ENCODE data around the gene RAB10.
A peak's percentile ranks its signal among the peaks of the same experiment; 100 is the strongest.
"Not testable (repeated sequence)": the region's sequence is repeated elsewhere in the genome, so short reads cannot be mapped to it uniquely, and the experiment has no call there.

RAB10 gene

DNA sequence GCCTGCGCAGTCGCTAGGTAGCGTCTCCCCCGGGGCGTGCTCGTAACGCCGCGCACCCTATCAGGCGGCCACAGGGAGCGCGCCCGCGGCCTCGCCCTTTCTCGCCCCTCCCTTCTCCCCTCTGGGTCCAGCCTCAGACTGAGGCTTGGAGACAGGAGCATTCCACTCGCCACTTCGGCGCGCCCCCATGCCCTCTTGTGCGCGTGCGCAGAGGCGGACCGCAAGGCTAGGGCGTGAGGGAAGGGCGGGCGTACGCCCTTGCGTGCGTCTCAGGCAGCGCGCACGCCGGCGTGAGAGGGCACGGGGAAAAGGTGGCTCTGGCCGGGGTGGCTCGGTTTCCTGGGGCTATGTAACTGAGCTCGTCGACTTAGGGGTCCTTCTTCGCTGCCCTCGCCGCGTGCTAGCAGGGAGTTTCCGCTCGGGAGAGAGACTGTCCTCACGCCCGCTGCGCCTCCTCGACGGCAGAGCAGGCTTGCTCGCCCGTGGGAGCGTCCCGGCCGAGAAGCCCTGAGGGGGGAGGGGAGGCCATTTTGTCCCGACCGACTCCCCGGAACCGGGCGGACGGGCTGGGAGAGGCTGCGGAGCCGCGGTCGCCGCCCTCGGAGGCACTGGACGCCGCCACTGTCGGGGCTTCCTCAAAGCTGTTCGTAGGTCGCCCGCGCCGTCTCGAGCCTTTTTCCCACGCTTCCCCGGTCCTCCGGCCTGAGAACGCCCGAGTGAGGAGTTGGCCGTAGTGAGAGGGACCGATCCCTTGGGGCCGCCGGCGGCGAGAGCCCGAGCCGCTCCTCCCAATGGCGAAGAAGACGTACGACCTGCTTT is at the start of gene RAB10:
Gene RAB10, plus strand, starts transcription at position 267 of the 819 bp plus-strand sequence. Its CDS starts 525 bp downstream, at position 792.
- DNase-seq, result peak; percentile 98 to 99

DNA sequence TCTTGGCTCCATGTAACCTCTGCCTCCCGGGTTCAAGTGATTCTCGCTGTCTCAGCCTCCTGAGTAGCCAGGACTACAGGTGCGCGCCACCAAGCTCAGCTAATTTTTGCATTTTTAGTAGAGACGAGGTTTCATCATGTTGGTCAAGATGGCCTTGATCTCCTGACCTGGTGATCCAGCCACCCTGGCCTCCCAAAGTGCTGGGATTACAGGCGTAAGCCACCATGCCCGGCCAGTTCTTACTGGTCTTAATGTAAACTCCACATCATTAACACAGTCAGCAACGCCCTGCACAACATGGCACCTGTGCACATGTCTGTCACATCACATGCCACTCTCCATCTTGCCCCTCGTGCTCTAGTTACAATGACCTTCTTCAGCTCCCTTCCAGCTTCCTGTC is 45.8 kb upstream of the RAB10 start:
- no peak for DNase-seq

DNA sequence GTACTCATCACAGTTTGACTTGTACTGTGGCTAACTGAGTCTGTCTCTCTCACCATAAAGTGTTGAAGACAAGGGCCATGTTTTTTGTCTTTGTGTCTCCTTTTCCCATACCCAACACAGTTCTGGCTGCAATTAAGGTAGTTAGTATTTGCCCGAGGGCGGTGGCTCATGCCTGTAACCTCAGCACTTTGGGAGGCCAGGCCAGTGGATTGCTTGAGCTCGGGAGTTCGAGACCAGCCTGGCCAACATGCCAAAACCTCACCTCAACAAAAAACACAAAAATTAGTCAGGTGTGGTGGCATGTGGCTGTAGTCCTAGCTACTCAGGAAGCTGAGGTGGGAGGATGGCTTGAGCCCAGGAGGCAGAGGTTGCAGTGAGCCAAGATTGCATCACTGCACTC is 44.7 kb upstream of the RAB10 start:
- DNase-seq, result no peak

DNA sequence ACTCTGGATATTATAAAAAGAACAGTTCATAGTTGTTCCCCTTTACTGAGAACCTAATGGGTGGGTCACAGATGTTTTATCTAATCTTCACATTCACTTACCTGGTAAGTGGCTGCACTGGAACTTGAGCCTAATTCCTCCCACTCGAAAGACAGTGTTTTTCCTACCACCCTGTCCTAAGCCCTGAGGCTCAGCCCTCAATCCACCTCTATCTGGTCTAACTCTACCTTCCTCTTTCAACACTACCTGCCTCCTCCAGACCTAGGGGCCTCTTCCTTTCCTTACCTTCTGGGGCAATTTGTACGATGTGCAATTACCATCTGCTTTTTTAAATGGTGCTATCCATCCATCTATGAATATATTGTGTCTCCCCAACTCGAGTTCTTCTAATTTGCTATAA is 41.9 kb upstream of the RAB10 start:
- no peak for DNase-seq

DNA sequence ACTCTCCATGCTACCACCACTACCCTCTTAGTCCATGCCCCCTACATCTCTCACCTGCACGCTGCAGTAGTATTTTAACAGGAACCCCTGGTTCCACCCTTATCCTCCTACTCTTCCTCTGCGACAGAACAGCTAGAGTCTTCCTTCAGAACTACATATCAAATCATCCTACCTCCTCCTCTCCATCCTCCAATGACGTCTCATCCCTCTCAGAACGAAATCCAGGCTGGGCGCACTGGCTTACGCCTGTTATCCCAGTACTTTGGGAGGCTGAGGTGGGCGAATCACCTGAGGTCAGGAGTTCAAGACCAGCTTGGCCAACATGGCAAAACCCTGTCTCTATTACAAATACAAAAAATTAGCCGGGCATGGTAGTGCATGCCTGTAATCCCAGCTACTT is 41.3 kb upstream of the RAB10 start:
- no peak for DNase-seq

DNA sequence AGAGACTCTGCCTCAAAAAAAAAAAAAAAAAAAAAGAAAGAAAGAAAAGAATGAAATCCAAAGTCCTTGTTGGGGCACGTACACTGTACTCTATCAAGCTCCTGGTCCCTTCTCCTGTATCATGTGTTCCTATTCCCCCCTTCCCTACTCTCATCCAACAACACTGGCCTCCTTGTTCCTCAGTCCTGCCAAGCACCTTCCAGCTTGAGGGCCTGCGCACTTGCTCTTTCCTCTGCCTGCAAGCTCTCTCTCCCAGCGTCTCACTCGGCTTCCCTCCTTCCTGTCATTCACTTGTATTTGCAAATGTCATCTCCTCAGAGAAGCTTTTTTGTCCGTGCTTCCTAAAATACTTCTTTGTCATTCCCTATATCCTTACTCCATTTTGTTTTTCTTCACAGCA is 40.8 kb upstream of the RAB10 start:
- DNase-seq, result no peak

DNA sequence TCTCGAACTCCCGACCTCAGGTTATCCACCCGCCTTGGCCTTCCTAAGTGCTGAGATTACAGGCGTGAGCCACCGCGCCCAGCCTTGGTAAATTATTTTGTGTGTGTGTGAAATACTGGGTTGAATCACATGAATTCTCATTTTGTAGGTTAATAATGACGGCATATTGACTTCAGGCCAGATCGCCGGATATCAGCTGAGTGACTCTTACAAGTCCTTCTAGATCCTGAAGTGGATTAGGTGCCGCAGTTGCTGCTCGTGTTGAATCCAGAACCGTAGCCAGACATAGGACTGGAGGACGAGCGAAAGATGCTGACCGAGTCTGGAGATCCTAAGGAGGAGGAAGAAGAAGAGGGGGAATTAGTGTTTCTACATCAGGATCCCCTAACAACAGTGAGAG is 39.4 kb upstream of the RAB10 start:
- no peak for DNase-seq

DNA sequence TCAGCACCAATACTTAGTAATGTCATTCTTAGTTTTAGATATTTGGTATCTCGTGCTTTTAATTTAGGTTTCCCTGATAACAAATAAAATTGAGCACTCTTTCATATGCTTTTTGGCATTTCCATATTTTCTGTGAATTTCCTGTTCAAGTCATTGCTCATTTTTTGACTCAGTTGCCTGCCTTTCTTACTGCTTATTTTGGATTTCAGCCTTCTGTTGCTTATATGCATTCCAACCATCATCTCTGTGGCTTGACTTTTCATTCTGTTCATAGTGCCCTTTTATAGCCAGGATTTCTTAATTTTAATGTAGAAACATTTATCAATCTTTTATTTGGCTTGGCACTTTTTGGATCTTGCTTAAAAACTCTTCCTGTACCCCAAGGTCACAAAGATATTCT is 37.0 kb upstream of the RAB10 start:
- DNase-seq, result no peak

DNA sequence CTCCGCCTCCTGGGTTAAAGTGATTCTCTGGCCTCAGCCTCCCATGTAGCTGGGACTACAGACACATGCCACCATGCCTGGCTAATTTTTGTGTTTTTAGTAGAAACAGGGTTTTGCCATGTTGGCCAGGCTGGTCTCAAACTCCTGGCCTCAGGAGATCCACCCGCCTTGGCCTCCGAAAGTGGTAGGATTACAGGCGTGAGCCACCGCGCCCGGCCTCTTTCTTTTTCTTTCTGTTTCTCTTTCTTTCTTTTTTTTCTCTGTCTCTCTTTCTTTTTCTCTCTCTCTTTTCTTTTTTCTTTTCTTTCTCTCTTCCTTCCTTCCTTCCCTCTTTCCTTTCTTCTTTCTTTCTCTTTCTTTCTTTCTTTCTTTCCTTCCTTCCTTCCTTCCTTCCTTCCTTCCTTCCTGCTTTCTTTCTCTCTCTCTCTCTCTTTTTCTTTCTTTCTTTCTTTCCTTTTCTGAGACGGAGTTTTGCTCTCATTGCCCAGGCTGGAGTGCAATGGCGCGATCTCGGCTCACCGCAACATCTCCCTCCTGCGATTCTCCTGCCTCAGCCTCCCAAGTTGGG is 35.0 kb upstream of the RAB10 start:
- not testable (repeated sequence) for DNase-seq

DNA sequence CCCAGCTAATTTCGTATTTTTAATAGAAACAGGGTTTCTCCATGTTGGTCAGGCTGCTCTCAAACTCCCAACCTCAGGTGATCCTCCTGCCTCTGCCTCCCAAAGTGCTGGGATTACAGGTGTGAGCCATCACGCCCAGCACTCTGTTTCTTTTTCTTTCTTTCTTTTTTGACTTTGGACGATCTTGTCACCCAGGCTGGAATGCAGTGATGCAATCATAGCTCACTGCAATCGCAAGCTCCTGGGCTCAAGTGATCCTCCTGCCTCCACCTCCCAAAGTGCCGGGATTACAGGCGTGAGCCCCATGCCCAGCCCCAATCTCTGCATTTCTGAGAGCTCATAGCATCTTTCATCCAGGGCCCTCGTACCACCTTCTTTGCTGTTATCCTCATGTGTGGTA is 34.5 kb upstream of the RAB10 start:
- not testable (repeated sequence) for DNase-seq

DNA sequence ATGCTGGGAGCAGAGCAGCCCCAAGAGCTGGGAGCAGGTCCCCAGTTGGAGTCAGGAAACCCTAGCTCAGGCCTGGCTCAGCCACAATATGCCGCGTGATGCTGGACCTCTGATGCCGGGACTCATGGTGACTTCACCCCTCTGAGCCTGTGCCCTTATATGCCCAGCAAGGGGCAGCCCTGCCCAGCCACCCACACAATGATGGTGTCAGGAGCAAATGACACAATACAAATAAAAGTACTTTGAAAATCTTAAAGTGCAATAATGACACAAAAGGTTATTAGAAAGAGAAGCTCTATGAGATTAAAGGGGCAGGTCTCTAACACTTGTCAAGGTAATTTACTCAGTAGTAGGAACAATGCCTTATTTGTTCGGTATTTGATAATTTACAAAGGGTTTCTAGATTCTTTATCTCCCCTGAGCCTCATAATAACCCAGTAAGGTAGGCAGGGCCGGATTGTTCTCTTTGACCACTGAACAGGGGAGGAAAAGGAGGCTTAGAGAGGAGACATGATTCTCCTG is 33.3 kb upstream of the RAB10 start:
- DNase-seq, result no peak

DNA sequence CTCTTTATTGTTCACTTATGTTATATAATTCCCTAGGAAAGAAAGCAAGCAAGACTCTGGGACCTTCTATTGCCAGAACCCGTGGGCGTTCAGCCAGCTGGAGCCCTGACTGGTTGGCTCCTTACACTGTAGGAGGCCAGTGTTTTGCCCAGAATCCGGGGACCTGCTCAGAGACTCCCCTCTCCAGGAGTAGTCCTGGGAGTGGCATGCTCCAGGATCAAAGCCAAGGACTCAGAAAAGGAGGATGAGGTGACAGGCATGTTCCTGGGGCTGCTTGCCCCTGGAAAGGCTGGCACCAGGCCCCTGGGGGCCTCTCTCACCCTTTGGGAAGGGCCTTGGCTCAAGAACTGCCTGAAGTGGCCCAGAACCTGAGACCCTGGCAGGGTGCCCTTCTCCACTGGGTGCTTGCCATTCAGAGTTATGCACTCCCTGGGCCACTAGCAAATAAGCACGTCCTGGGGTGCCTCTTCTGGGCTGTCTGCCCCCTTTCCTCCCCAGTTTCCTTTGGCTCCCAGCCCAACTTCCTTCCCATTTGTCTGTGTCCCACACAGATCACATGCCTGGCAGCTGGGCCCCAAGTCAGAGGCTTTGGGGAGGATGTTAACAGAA is 32.0 kb upstream of the RAB10 start:
- no peak for DNase-seq

DNA sequence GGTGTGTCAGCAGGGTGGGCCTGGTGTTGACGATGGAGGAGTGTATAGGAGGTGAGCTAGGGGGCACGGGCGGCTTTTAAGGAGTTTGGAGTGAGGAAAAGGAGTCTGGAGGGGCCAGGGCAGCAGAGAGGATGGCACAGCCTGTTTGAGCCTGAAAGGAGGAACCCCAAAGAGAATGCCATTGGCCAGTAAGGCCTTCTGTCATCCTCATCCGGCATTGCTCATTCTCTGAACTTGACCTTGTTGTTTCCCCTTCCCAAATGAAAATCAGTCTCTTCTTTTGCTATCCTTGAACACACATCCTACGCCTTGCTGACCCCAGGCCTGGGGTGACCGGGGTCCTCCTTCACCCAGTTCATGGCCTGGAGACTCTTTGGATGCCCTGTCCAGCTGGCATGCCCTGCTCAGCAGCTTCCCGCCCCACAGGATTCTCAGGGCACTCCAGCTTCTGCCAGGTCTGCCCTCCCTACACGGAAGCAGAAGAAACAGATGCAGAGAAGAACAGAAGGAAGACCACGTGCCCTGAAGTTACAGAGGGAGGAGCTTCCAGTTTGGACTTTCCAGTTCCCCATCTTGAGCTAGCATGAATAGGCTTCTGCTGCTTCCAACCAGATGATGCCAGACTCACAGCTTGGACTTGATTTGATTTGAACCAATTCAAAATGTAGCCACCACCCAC is 31.1 kb upstream of the RAB10 start:
- no peak for DNase-seq

DNA sequence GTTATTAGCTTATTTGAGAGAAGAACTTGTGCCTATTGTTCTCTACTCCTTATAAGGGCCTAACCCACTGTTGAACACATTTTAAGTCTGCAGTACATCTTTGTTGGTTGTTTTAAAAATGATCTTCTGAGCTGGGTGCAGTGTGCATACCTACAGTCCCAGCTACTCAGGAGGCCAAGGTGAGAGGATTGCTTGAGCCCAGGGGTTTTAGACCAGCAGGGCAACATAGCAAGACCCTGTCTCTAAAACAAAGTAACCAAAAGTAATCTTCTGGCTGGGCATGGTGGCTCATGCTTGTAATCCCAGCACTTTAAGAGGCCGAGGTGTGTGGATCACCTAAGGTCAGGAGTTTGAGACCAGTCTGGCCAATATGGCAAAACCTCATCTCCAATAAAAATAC is 25.8 kb upstream of the RAB10 start:
- no peak for DNase-seq

DNA sequence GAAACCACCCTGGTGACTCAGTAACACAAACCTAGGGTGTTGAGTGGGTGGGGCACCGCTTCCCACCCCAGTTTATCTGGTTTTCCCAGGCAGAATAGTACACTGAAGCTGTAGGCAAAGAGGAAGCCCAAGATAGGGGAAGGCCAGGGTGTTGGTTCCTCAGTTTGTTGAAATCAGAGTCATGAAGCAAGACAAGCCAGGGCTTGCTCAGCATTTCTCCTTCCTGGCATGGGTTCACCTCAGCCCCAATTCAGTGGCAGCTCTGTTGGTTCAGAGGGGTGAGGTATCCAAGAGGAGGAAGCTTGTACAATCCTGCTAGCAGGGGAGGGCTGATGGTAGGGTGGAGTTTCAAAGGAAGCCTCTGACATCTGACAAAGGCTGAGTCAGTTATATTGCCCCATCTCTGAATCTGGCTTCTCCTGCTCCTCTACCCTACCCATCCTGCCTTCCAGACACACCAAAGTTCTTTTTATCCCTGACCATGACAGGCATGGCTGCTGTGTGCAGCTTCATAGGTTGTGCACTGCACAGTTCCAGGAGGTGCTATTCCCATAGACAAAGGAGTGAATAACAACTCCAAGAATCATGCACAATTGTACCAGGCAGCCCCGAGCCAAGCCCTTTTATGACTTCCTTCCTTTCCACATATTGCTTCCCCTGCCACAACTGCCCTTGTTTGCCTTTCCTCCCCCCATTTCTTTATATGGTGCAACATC is 24.9 kb upstream of the RAB10 start:
- no peak for DNase-seq

DNA sequence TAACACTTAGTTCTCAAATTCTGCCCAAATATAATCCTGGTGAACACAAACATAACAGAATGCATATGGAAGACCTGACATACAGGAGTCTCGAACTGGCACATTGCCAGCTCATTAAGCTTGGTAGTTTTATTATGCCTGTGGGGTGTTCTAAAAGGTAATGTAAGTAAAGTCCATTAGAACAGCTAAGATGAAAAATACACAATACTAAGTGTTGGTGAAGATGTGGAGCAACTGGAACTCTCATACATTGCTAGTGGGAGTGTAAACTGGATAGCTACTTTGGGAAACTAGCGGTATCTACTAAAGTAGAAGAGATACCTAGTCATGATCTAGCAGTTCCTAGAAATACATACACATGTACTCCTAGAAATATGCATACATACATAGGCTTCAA is 24.3 kb upstream of the RAB10 start:
- DNase-seq, result no peak

DNA sequence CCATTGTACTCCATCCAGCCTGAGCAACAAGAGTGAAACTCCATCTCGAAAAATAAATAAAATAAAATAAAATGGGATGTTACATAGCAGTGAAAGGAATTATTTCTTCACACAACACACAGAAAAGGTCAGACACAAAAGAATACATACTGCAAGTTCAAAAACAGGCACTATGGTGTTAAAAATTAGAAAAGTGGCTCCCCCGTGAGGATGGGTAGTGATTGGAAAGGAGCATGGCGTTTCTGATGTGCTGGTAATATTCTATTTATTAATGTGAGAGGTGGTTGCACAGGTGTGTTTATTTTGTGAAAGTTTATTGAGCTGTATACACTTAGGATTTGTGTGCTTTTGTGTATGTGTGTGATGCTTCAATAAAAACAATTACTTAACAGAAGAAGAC is 22.9 kb upstream of the RAB10 start:
- no peak for DNase-seq

DNA sequence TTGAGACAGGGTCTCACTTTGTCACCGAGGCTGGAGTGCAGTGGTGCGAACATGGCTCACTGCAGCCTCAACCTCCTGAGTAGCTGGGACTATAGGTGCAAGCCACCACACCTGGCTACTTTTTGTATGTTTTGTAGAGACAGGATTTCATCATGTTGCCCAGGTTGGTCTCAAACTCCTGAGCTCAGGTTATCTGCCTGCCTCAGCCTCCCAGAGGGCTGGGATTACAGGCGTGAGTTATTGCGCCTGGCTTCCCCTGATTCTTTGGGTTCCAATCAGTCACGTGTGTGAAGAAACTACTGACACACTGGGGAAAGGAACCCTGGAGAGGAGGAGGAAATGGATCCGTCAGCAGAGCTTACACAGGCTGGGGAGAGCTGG is 22.3 kb upstream of the RAB10 start:
- no peak for DNase-seq

DNA sequence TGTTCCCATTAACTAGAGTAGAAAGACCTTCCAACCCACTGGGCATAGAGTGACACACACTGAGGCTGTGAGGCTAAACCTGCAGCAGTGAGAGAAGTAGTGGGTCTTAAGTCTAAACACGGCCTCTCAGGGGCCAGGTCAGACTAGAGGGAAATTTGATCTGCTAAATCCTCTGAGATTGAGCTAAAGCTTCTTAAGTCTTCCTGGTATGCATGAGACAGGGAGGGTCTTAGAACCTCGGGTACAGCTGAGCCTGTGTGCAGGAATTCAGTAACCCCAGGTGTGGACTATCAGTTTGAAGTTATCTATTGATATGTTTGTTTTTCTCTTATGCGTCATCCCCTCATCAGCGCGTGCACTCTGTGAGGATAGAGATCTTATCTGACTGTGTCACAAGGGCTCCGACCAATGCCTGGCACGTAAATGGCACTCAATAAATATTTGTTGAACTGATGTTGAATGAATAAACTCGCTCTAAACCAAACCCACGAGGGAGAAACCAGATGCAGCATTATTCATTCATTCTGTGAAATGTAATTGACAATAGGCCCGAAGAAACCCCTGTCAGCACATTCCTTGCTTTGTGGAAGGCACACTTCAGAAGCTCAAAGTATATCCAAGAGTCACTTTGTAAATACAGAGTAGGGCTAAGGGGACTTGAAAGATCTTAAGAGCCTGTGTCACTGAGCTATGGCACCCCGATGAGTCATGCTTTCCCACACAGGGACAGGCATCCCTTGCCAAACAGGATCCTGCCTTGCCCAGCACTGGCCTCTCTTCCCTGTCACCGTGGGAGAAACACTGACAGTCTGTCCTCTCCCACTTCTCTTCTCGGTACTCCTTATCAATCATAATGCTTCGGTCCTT is 21.7 kb upstream of the RAB10 start:
- DNase-seq, result no peak

DNA sequence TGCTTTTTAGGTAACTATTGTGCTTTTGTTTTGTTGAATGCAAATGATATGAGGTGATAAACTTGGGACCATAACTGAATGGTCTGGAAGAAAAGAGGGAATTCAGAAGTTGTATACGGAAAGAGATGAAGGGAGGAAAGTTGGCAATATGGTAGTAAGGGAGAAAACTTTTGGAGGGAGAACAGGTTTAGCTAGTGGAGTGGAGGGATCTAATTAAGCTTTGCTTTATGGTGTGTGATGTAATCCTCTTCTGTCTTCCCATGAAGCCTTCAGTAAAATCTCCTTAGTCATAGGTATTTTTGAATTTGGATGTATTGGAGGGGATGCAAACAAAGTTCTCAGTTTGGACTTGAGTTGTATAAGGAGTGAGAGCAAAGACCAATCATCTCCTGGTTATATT is 20.2 kb upstream of the RAB10 start:
- DNase-seq, result no peak

DNA sequence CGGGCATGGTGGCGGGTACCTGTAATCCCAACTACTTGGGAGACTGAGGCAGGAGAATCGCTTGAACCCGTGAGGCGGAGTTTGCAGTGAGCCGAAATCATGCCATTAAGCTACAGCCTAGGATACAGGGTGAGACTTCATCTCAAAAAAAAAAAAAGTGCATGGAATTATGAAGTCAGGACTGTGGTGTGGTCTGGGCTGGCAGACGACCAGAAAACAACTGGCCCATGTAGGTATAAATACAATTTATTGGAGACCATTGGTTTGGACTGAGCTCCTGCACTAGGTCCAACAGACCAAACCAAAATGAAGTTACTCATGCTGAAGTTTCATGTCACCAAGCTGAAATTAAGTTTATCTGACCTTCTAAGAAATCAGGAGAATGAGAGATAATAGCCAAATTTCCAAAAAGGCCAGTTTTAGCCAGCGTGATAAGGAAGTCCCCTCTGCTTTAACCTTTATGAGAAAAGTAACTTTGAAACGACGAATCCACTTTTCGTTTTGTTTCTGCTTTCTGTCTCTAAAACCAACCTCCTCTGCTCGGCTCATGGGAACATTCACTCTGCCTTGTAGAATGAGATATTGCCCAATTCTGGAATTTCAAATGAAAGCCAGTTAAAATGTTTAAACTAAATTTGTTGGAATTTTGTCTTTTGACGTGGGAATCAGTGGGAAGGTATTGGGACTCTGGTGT is 17.7 kb upstream of the RAB10 start:
- no peak for DNase-seq

All from stimulated activated CD4-positive, alpha-beta T cell treated with anti-CD3 and anti-CD28 coated beads, Interleukin-4, amount 100 ng/mL, for 4 hours (primary cell).